T1000 (cell line): Measurements from ENCODE around the gene RNU6-9.
A peak's percentile ranks its signal among the peaks of the same experiment; 100 is the strongest.

Source experiments
- DNase-seq: peaks from one replicate; lab custom pipeline; 2025; ENCODE audit warnings: mixed read lengths; lab: John Stamatoyannopoulos, UW

The RNU6-9 gene

GRCh38 chr19:934865-935479, 41.7 kb downstream of the RNU6-9 start:
- DNase-seq: no peak

- no peak for DNase-seq
Observed at GRCh38 chr19:936175-936546, 42.9 kb downstream of the RNU6-9 start.

- no peak for DNase-seq
Observed at GRCh38 chr19:937259-937694, 44.0 kb downstream of the RNU6-9 start.

GRCh38 chr19:938233-938923, 45.1 kb downstream of the RNU6-9 start:
- DNase-seq: no peak

GRCh38 chr19:939439-939838, 46.2 kb downstream of the RNU6-9 start:
- DNase-seq: no peak

- DNase-seq: no peak
Observed at GRCh38 chr19:939922-940321, 46.6 kb downstream of the RNU6-9 start.

GRCh38 chr19:940591-941291, 47.5 kb downstream of the RNU6-9 start:
- DNase-seq: peak; percentile 97

- DNase-seq: no peak
Observed at GRCh38 chr19:941292-942132, 48.2 kb downstream of the RNU6-9 start.

GRCh38 chr19:942133-942645, 48.9 kb downstream of the RNU6-9 start:
- DNase-seq: no peak
